Tibial nerve (tissue), 3 donors: Measurements from ENCODE around the gene MINDY4.

Source experiments
- CTCF ChIP-seq, 5 experiments: fragments of 200-600 bp in 3 of 5; fragments of 450-650 bp in 2 of 5; sonication (generic) in 3 of 5; IDR thresholded peaks; one replicate each; pipeline ENCODE4 v1.5.1; 2016 to 2019; ENCODE audit warnings: antibody characterized with exemption in 5 of 5, mild to moderate bottlenecking in 3 of 5, moderate library complexity in 2 of 5
- POLR2A ChIP-seq, 2 donors: fragments of 450-650 bp; IDR thresholded peaks; one replicate each; pipeline ENCODE4 v1.6.1; 2017; ENCODE audit warnings: antibody characterized with exemption in 2 of 2, mild to moderate bottlenecking in 2 of 2, moderate library complexity in 2 of 2

DNA sequence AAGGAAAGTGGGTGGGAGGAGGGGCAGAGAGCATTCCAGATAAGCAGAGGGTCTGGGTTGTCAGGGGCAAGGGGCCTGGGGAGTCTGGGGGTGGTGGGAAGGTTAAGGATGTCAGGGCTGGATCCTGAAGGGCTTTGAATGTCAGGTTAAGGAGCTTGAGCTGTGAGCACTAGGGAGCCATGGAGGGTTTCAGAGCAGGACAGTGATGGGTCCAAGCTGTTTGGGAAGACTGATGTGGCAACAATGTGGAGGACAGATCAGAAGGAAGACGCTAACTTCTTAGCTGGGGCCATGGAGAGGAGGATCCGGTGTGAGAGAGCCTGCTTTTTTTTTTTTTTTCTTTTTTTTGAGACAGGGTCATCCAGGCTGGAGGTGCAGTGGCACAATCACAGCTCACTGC is 126.6 kb downstream of the MINDY4 start:
- TF ChIP-seq CTCF (IDR thresholded peaks at IDR 0.05) (no peak), POLR2A (IDR thresholded peaks at IDR 0.05) (no peak)
